ENCODE measurements around the gene SARS2.

Gene SARS2

DNA sequence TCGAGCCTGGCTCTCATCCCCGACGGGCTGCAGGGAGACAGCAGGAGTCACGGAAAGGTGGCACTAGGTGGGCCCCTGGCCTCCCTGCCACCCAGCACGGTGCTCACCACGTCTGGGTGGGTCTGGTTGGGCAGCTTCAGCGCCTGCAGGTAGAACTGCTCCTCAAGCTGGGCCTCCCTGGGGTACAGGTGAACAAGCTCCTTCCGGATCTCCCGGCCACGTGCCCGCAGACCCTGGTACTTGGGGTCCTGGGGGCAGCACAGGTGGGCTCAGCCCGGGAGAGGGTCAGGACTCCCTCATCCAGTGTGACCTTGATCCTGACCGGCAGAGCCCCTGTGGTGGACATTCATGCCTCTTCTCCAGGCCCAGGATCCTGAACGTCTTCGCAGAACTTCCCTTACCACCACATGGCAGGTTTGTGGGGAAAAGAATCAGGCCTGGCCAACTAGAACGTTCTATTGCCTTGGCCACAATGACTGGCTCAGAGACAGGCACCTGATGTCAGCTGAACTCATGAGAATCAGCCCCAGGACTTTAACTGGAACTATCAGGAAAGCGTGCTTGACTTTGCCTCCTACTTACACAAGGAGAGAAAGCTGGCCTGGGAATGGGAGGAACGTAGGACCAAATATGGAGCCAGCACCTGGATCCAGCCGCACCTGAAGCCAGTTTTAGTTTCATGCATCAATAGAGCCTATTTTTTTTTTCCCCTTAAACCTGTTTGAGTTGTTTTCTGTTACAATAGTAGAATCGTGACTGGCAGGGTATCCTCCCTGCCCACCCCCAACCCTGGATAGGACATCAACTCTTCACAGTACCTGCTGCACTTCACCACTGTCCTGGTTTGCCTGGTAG is 8.9 kb downstream of the SARS2 start:
- Histone ChIP-seq H3K27ac (ENCODE audit: low read depth, low read length) (no peak overlapping the region), H3K4me3 (ENCODE audit: low read length) (no peak overlapping the region), H3F3A (ENCODE audit: control insufficient read depth, insufficient read depth) (no peaks in the 10 kb centered on the region), H3K4me1 (ENCODE audit: control insufficient read depth, low read length) (no peaks in the 10 kb centered on the region), H3K9me3 (ENCODE audit: control insufficient read depth, insufficient read depth, low read length) (no peaks in the 10 kb centered on the region), H3K4me2 (ENCODE audit: low read length) (no peak overlapping the region), H3K27me3 (ENCODE audit: control insufficient read depth, low read length) (no peaks in the 10 kb centered on the region), H4K20me1 (ENCODE audit: control insufficient read depth, insufficient read depth, low read depth, low read length) (no peaks in the 10 kb centered on the region), H3K36me3 (ENCODE audit: control insufficient read depth, low read length) (peaks cover 27% of the 10 kb centered on the region), H3K9me2 (replicated peaks; ENCODE audit: control insufficient read depth, low read length) (no peaks in the 10 kb centered on the region), H3K79me2 (ENCODE audit: control insufficient read depth, low read length) (no peaks in the 10 kb centered on the region)
- TF ChIP-seq EZH2phosphoT487 (IDR thresholded peaks at IDR 0.05; ENCODE audit: borderline replicate concordance, low read length) (no peak), CTCF (IDR thresholded peaks at IDR 0.05; ENCODE audit: low read depth, low read length, poor library complexity, severe bottlenecking) (no peak)

GRCh38 chr19:38920602-38921419 is 9.8 kb downstream of the SARS2 start:
- Histone ChIP-seq H3K4me2 (ENCODE audit: low read length) (no peak overlapping the region), H4K20me1 (ENCODE audit: control insufficient read depth, insufficient read depth, low read depth, low read length) (no peaks in the 10 kb centered on the region), H3K27ac (ENCODE audit: low read depth, low read length) (no peak overlapping the region), H3K79me2 (ENCODE audit: control insufficient read depth, low read length) (no peaks in the 10 kb centered on the region), H3F3A (ENCODE audit: control insufficient read depth, insufficient read depth) (no peaks in the 10 kb centered on the region), H3K4me1 (ENCODE audit: control insufficient read depth, low read length) (no peaks in the 10 kb centered on the region), H3K4me3 (ENCODE audit: low read length) (no peak overlapping the region), H3K9me2 (replicated peaks; ENCODE audit: control insufficient read depth, low read length) (no peaks in the 10 kb centered on the region), H3K27me3 (ENCODE audit: control insufficient read depth, low read length) (no peaks in the 10 kb centered on the region), H3K36me3 (ENCODE audit: control insufficient read depth, low read length) (peaks cover 22% of the 10 kb centered on the region), H3K9me3 (ENCODE audit: control insufficient read depth, insufficient read depth, low read length) (no peaks in the 10 kb centered on the region)
- no peak for TF ChIP-seq EZH2phosphoT487 (IDR thresholded peaks at IDR 0.05; ENCODE audit: borderline replicate concordance, low read length)
- no peak for TF ChIP-seq CTCF (IDR thresholded peaks at IDR 0.05; ENCODE audit: low read depth, low read length, poor library complexity, severe bottlenecking)

DNA sequence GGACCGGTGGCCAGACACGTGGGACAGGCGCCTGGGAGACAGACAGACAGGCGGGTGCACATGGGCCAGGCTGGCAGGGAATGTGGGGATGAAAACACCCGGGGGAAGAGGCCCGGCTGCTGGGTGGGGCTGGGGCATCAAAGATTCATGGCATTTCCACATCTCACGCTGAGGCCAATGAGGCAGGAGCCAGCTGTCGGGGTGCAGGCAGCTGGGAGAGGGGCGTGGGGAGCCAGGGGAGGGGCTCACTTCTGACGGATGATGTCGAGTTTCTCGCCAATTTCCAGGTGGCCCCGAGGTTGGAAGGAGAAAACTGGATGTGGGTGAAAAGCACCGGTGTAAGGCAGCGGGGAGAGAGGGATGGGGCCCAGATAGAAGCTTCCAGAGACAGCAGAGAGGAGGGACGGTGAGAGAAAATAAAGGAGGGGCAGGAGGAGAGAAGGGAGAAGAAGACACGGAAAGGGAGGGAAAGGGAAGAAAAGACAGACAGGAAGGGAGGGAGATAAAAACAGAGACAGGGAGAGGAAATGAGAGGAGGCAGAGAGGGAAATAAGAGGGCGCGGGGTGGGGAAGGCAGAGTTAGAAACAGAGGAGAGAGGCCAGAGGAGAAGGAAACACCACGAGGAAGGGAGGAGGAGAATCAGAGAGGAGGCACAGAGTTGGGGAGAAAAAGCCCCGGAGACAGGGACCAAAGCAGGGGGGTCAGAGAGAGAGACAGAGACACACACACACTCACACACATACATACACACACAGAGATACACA is 10.5 kb downstream of the SARS2 start:
- Histone ChIP-seq H3K36me3 (ENCODE audit: control insufficient read depth, low read length) (peaks cover 16% of the 10 kb centered on the region), H3K27me3 (ENCODE audit: control insufficient read depth, low read length) (no peaks in the 10 kb centered on the region), H3K79me2 (ENCODE audit: control insufficient read depth, low read length) (no peaks in the 10 kb centered on the region), H3F3A (ENCODE audit: control insufficient read depth, insufficient read depth) (no peaks in the 10 kb centered on the region), H3K9me3 (ENCODE audit: control insufficient read depth, insufficient read depth, low read length) (no peaks in the 10 kb centered on the region), H3K27ac (ENCODE audit: low read depth, low read length) (no peak overlapping the region), H3K4me3 (ENCODE audit: low read length) (no peak overlapping the region), H3K9me2 (replicated peaks; ENCODE audit: control insufficient read depth, low read length) (no peaks in the 10 kb centered on the region), H3K4me1 (ENCODE audit: control insufficient read depth, low read length) (no peaks in the 10 kb centered on the region), H4K20me1 (ENCODE audit: control insufficient read depth, insufficient read depth, low read depth, low read length) (no peaks in the 10 kb centered on the region), H3K4me2 (ENCODE audit: low read length) (no peak overlapping the region)
- TF ChIP-seq EZH2phosphoT487 (IDR thresholded peaks at IDR 0.05; ENCODE audit: borderline replicate concordance, low read length) (no peak), CTCF (IDR thresholded peaks at IDR 0.05; ENCODE audit: low read depth, low read length, poor library complexity, severe bottlenecking) (no peak)
